ENCODE measurements around the gene RASGRP4. TPM values are rescaled to one million over a fixed set of nuclear protein-coding genes. Genes with fewer than 3 reads are reported as not detected.
"Not testable (repeated sequence)": the region's sequence is repeated elsewhere in the genome, so short reads cannot be mapped to it uniquely, and the experiment has no call there.

The RASGRP4 gene
- polyA plus RNA-seq, 1 donor, result 1.5 TPM

- Histone ChIP-seq H3K36me3 (ENCODE audit: control insufficient read depth, insufficient read depth, low read length) (no peaks in the 10 kb centered on the region), H3K4me1 (ENCODE audit: control insufficient read depth, insufficient read depth, low read length) (peaks cover 7% of the 10 kb centered on the region), H3K9me3 (ENCODE audit: control insufficient read depth, low read depth, low read length) (no peaks in the 10 kb centered on the region), H3K27me3 (ENCODE audit: control insufficient read depth, insufficient read depth, low read length) (peaks cover 7% of the 10 kb centered on the region), H3K27ac (ENCODE audit: low read length) (no peak overlapping the region), H3K4me3 (ENCODE audit: low read length) (no peak overlapping the region)
- no peak for DNase-seq
- WGBS (ENCODE audit: insufficient coverage, low lambda C conversion rate), result no CpG with 5 or more reads among the region's 8 CpGs
Observed at GRCh38 chr19:38417146-38417543, 8.9 kb downstream of the RASGRP4 start.

- H3K27me3 ChIP-seq (ENCODE audit: control insufficient read depth, insufficient read depth, low read length), result peaks cover 5% of the 10 kb centered on the region
- peaks cover 2% of the 10 kb centered on the region for H3K36me3 ChIP-seq (ENCODE audit: control insufficient read depth, insufficient read depth, low read length)
- no peak overlapping the region for H3K27ac ChIP-seq (ENCODE audit: low read length)
- no peaks in the 10 kb centered on the region for H3K9me3 ChIP-seq (ENCODE audit: control insufficient read depth, low read depth, low read length)
- H3K4me3 ChIP-seq (ENCODE audit: low read length), result no peak overlapping the region
- no CpG with 5 or more reads among the region's 6 CpGs for WGBS (ENCODE audit: insufficient coverage, low lambda C conversion rate)
- H3K4me1 ChIP-seq (ENCODE audit: control insufficient read depth, insufficient read depth, low read length), result peaks cover 6% of the 10 kb centered on the region
- DNase-seq, result no peak
Observed at GRCh38 chr19:38413416-38413815, 12.6 kb downstream of the RASGRP4 start.

GRCh38 chr19:38412961-38413360, 13.1 kb downstream of the RASGRP4 start:
- no peaks in the 10 kb centered on the region for H3K9me3 ChIP-seq (ENCODE audit: control insufficient read depth, low read depth, low read length)
- peaks cover 3% of the 10 kb centered on the region for H3K27me3 ChIP-seq (ENCODE audit: control insufficient read depth, insufficient read depth, low read length)
- H3K27ac ChIP-seq (ENCODE audit: low read length), result no peak overlapping the region
- WGBS (ENCODE audit: insufficient coverage, low lambda C conversion rate), result no CpG with 5 or more reads among the region's 11 CpGs
- H3K36me3 ChIP-seq (ENCODE audit: control insufficient read depth, insufficient read depth, low read length), result peaks cover 2% of the 10 kb centered on the region
- DNase-seq, result peak in 1 of 2 donors; percentile 23
- H3K4me3 ChIP-seq (ENCODE audit: low read length), result no peak overlapping the region
- peaks cover 1% of the 10 kb centered on the region for H3K4me1 ChIP-seq (ENCODE audit: control insufficient read depth, insufficient read depth, low read length)

- no peak overlapping the region for H3K27ac ChIP-seq (ENCODE audit: low read length)
- DNase-seq, result no peak
- no peaks in the 10 kb centered on the region for H3K4me1 ChIP-seq (ENCODE audit: control insufficient read depth, insufficient read depth, low read length)
- WGBS (ENCODE audit: insufficient coverage, low lambda C conversion rate), result no CpG with 5 or more reads among the region's 8 CpGs
- peaks cover 2% of the 10 kb centered on the region for H3K36me3 ChIP-seq (ENCODE audit: control insufficient read depth, insufficient read depth, low read length)
- no peaks in the 10 kb centered on the region for H3K9me3 ChIP-seq (ENCODE audit: control insufficient read depth, low read depth, low read length)
- H3K4me3 ChIP-seq (ENCODE audit: low read length), result no peak overlapping the region
- H3K27me3 ChIP-seq (ENCODE audit: control insufficient read depth, insufficient read depth, low read length), result no peaks in the 10 kb centered on the region
Observed at GRCh38 chr19:38412491-38412890, 13.5 kb downstream of the RASGRP4 start.

- H3K27ac ChIP-seq (ENCODE audit: low read length); H3K9me3 ChIP-seq (ENCODE audit: control insufficient read depth, low read depth, low read length); H3K4me3 ChIP-seq (ENCODE audit: low read length); H3K4me1 ChIP-seq (ENCODE audit: control insufficient read depth, insufficient read depth, low read length); DNase-seq; H3K36me3 ChIP-seq (ENCODE audit: control insufficient read depth, insufficient read depth, low read length); H3K27me3 ChIP-seq (ENCODE audit: control insufficient read depth, insufficient read depth, low read length): not testable (repeated sequence)
- 100% methylated on average over 1 of the region's 5 CpGs for WGBS (ENCODE audit: insufficient coverage, low lambda C conversion rate)
Observed at GRCh38 chr19:38411898-38412297, 14.1 kb downstream of the RASGRP4 start.

- WGBS (ENCODE audit: insufficient coverage, low lambda C conversion rate), result no CpG with 5 or more reads among the region's 13 CpGs
- H3K27me3 ChIP-seq (ENCODE audit: control insufficient read depth, insufficient read depth, low read length), result no peaks in the 10 kb centered on the region
- H3K36me3 ChIP-seq (ENCODE audit: control insufficient read depth, insufficient read depth, low read length), result peaks cover 11% of the 10 kb centered on the region
- H3K4me1 ChIP-seq (ENCODE audit: control insufficient read depth, insufficient read depth, low read length), result no peaks in the 10 kb centered on the region
- no peaks in the 10 kb centered on the region for H3K9me3 ChIP-seq (ENCODE audit: control insufficient read depth, low read depth, low read length)
- DNase-seq, result no peak
- no peak overlapping the region for H3K4me3 ChIP-seq (ENCODE audit: low read length)
- H3K27ac ChIP-seq (ENCODE audit: low read length), result no peak overlapping the region
Observed at GRCh38 chr19:38411041-38411712, 14.8 kb downstream of the RASGRP4 start.

GRCh38 chr19:38410407-38410806, 15.6 kb downstream of the RASGRP4 start:
- DNase-seq; H3K27me3 ChIP-seq (ENCODE audit: control insufficient read depth, insufficient read depth, low read length); H3K27ac ChIP-seq (ENCODE audit: low read length); H3K4me1 ChIP-seq (ENCODE audit: control insufficient read depth, insufficient read depth, low read length); H3K9me3 ChIP-seq (ENCODE audit: control insufficient read depth, low read depth, low read length); H3K4me3 ChIP-seq (ENCODE audit: low read length): not testable (repeated sequence)
- H3K36me3 ChIP-seq (ENCODE audit: control insufficient read depth, insufficient read depth, low read length), result peaks cover 13% of the 10 kb centered on the region
- WGBS (ENCODE audit: insufficient coverage, low lambda C conversion rate), result no CpG with 5 or more reads among the region's 6 CpGs

- no peak for DNase-seq
- Histone ChIP-seq H3K27ac (ENCODE audit: low read length) (no peak overlapping the region), H3K36me3 (ENCODE audit: control insufficient read depth, insufficient read depth, low read length) (peaks cover 20% of the 10 kb centered on the region), H3K4me3 (ENCODE audit: low read length) (no peak overlapping the region), H3K27me3 (ENCODE audit: control insufficient read depth, insufficient read depth, low read length) (no peaks in the 10 kb centered on the region), H3K9me3 (ENCODE audit: control insufficient read depth, low read depth, low read length) (no peaks in the 10 kb centered on the region), H3K4me1 (ENCODE audit: control insufficient read depth, insufficient read depth, low read length) (no peaks in the 10 kb centered on the region)
- 83% methylated on average over 2 of the region's 7 CpGs for WGBS (ENCODE audit: insufficient coverage, low lambda C conversion rate)
Observed at GRCh38 chr19:38409631-38410133, 16.3 kb downstream of the RASGRP4 start.

GRCh38 chr19:38405276-38405675, 20.7 kb downstream of the RASGRP4 start:
- DNase-seq, result no peak
- Histone ChIP-seq H3K36me3 (ENCODE audit: control insufficient read depth, insufficient read depth, low read length) (peaks cover 20% of the 10 kb centered on the region), H3K4me3 (ENCODE audit: low read length) (no peak overlapping the region), H3K27ac (ENCODE audit: low read length) (no peak overlapping the region), H3K9me3 (ENCODE audit: control insufficient read depth, low read depth, low read length) (no peaks in the 10 kb centered on the region), H3K4me1 (ENCODE audit: control insufficient read depth, insufficient read depth, low read length) (peaks cover 6% of the 10 kb centered on the region), H3K27me3 (ENCODE audit: control insufficient read depth, insufficient read depth, low read length) (no peaks in the 10 kb centered on the region)
- no CpG with 5 or more reads among the region's 8 CpGs for WGBS (ENCODE audit: insufficient coverage, low lambda C conversion rate)

GRCh38 chr19:38404858-38405257, 21.2 kb downstream of the RASGRP4 start:
- Histone ChIP-seq H3K27me3 (ENCODE audit: control insufficient read depth, insufficient read depth, low read length) (no peaks in the 10 kb centered on the region), H3K9me3 (ENCODE audit: control insufficient read depth, low read depth, low read length) (no peaks in the 10 kb centered on the region), H3K4me1 (ENCODE audit: control insufficient read depth, insufficient read depth, low read length) (peaks cover 6% of the 10 kb centered on the region), H3K36me3 (ENCODE audit: control insufficient read depth, insufficient read depth, low read length) (peaks cover 20% of the 10 kb centered on the region), H3K4me3 (ENCODE audit: low read length) (no peak overlapping the region), H3K27ac (ENCODE audit: low read length) (no peak overlapping the region)
- no peak for DNase-seq
- no CpG with 5 or more reads among the region's 6 CpGs for WGBS (ENCODE audit: insufficient coverage, low lambda C conversion rate)

All from large intestine (tissue), 3 donors.